Activated CD4-positive, alpha-beta T cell treated with anti-CD3 and anti-CD28 coated beads, Interleukin-2, amount 50 U/mL, for 1 hour (primary cell): Measurements from ENCODE around the gene EXOSC2.

ENCODE experiments used
- DNase-seq: peaks from one replicate; pipeline ENCODE4 v3.0.0-alpha.2; 2020

Gene EXOSC2

GRCh38 chr9:130740218-130741023 is 46.8 kb downstream of the EXOSC2 start:
- DNase-seq, result no peak

- DNase-seq, result no peak
These were observed 47.4 kb downstream of the EXOSC2 start for GRCh38 chr9:130741024-130741305.

GRCh38 chr9:130741831-130742449 is 48.4 kb downstream of the EXOSC2 start:
- DNase-seq, result no peak

- DNase-seq, result no peak
These were observed 50.1 kb downstream of the EXOSC2 start for GRCh38 chr9:130743656-130744055.

- no peak for DNase-seq
These were observed 51.7 kb downstream of the EXOSC2 start for GRCh38 chr9:130745210-130745800.

GRCh38 chr9:130745829-130746228 is 52.2 kb downstream of the EXOSC2 start:
- DNase-seq, result no peak

GRCh38 chr9:130746434-130747212 is 53.0 kb downstream of the EXOSC2 start:
- DNase-seq, result no peak

GRCh38 chr9:130751631-130752355 is 58.2 kb downstream of the EXOSC2 start:
- DNase-seq, result no peak
